GM18517 (cell line): ENCODE measurements around the gene MST1R.

ENCODE experiments used
- ATAC-seq: cut with Tn5 transposase; IDR thresholded peaks from one replicate; pipeline ENCODE4 v1.9.1; 2021; ENCODE audit warnings: mild to moderate bottlenecking, moderate library complexity; ENCODE audit not compliant: unreplicated experiment

MST1R gene

DNA sequence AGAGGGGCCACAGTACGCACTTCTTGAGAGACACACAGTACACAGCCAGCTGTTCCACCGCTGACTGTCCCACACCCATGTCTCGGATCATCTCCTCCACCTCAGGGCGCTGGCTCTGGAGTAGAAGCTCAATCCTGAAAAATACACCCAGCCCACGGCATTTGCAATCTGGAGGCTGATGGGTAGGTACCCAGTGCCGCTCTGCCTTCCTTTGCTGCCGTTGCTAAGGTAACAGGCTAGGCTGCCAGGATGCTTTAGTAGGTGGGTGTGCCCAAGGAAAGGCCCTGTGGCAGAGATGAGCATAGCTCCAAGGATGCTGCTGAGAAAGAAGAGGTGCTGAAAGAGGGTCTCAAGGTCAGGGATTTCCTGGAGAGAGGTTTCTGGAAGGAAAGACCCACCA is 61.9 kb downstream of the MST1R start:
- no peak for ATAC-seq

DNA sequence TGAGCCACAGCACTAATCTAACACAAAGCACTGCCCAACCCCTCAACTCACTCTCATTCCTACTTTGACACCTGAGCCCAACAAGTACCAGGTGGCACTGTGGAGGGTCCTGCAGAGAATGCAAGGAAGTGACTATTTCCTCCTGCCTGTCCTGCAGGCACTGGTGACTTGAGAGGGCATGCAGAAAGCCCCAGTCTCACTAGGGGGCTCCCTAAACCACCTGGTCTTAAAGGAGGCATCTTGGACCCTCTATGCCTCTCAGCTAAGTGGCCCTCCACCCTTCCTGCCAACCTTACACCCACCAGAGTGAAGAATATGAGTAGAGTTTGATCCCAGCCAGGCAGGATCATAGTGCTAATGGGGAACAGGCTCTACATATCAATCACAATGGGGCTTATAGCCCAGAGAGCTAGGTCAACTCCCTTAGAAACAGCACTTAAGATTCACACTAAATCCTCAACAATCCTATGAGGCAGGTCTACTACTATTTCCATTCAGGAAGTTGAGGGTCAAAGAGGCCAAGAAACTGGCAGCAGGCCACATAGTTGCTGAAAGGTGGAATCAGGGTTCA is 62.5 kb downstream of the MST1R start:
- ATAC-seq = no peak

DNA sequence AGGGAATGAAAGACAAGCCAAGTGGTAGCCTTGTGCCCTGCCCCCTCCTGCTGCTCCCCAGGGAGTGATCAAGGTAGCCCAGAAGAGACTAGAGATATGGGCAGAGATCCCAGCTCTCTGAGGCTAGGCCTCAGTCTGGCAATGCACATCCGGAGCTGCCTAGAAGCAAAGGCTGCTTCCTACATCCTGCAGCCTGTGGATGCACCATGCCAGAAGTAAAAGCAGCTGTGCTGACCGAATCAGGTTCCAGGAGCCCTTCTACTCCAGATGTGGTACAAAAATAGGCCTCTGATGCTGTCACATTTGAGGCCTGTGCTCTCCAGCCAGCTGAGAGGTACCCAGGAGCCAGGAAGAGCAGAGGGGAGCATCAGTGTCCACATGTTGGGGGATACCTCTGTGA is 63.3 kb downstream of the MST1R start:
- ATAC-seq = no peak

DNA sequence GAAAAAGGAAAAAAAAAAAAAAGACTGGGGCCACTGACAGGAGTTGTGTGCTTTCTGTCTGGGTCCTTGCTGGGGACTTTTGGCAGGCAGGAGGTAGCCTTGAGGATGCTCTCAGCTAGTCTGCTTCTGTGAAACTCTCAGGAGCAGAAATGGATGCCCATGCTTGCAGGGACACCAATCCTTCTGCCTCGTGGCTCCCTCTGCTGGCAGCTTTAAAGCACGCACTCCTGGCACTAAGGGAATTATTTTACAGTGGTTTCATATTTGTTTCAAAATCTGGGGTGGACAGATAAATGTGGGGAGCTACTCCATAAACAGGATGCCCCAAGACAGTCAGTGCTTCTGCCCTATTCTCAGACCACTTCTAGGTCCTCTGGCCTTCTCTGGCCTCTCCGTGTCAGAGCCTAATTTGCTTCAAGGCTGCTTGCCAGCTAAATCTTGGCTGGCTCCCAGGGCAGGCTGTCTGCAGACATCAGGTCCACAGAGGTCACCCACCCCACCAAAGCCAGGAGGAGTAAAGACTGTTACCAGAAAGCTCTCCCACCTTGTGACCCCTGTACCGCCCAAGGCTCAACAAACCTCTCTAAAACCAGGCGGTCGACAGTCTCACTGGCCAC is 64.4 kb downstream of the MST1R start:
- no peak for ATAC-seq
